SIG-M5 treated with dmso at 0.1 percent for 504 hours (cell line): ENCODE data around the gene TSHZ2.
A peak's percentile ranks its signal among the peaks of the same experiment; 100 is the strongest.
"Not testable (repeated sequence)": the region's sequence is repeated elsewhere in the genome, so short reads cannot be mapped to it uniquely, and the experiment has no call there.

Experiments used
- DNase-seq: peaks from one replicate; lab custom pipeline; 2025; ENCODE audit not compliant: unreplicated experiment; lab: John Stamatoyannopoulos, UW

TSHZ2 gene

GRCh38 chr20:53428588-53428987 lies 456.4 kb downstream of the TSHZ2 start:
- DNase-seq, result no peak

- DNase-seq, result no peak
Observed at GRCh38 chr20:53428996-53429395, 456.8 kb downstream of the TSHZ2 start.

- no peak for DNase-seq
Observed at GRCh38 chr20:53434662-53435061, 462.5 kb downstream of the TSHZ2 start.

GRCh38 chr20:53436927-53437326 lies 464.8 kb downstream of the TSHZ2 start:
- DNase-seq, result not testable (repeated sequence)

- DNase-seq, result no peak
Observed at GRCh38 chr20:53438368-53438767, 466.2 kb downstream of the TSHZ2 start.

GRCh38 chr20:53439046-53439445 lies 466.9 kb downstream of the TSHZ2 start:
- DNase-seq, result no peak

GRCh38 chr20:53439616-53440015 lies 467.5 kb downstream of the TSHZ2 start:
- no peak for DNase-seq

- DNase-seq, result no peak
Observed at GRCh38 chr20:53444401-53445149, 472.4 kb downstream of the TSHZ2 start.

GRCh38 chr20:53445321-53445731 lies 473.2 kb downstream of the TSHZ2 start:
- no peak for DNase-seq

- no peak for DNase-seq
Observed at GRCh38 chr20:53445932-53446331, 473.8 kb downstream of the TSHZ2 start.

- DNase-seq, result no peak
Observed at GRCh38 chr20:53447316-53447715, 475.2 kb downstream of the TSHZ2 start.

GRCh38 chr20:53448426-53448825 lies 476.3 kb downstream of the TSHZ2 start:
- no peak for DNase-seq

- DNase-seq, result no peak
Observed at GRCh38 chr20:53448875-53449274, 476.7 kb downstream of the TSHZ2 start.

- no peak for DNase-seq
Observed at GRCh38 chr20:53453076-53453475, 480.9 kb downstream of the TSHZ2 start.

- DNase-seq, result no peak
Observed at GRCh38 chr20:53454675-53455276, 482.6 kb downstream of the TSHZ2 start.

- DNase-seq, result no peak
Observed at GRCh38 chr20:53463101-53463972, 491.2 kb downstream of the TSHZ2 start.

GRCh38 chr20:53466279-53466678 lies 494.1 kb downstream of the TSHZ2 start:
- no peak for DNase-seq

GRCh38 chr20:53468587-53468986 lies 496.4 kb downstream of the TSHZ2 start:
- DNase-seq, result peak; percentile 2

GRCh38 chr20:53472859-53473258 lies 500.7 kb downstream of the TSHZ2 start:
- not testable (repeated sequence) for DNase-seq

- peak; percentile 25 for DNase-seq
Observed at GRCh38 chr20:53480913-53481312, 508.8 kb downstream of the TSHZ2 start.

GRCh38 chr20:53487461-53488200 lies 515.5 kb downstream of the TSHZ2 start:
- no peak for DNase-seq
